ENCODE data around the gene ITPRIPL2.

- no peak for TF ChIP-seq POLR2A (IDR thresholded peaks at IDR 0.05)
- no peak for TF ChIP-seq CTCF (IDR thresholded peaks at IDR 0.05)
Observed at GRCh38 chr16:19170043-19170655, 56.4 kb downstream of the ITPRIPL2 start.
